Measurements from ENCODE around the gene BAHCC1.

DNA sequence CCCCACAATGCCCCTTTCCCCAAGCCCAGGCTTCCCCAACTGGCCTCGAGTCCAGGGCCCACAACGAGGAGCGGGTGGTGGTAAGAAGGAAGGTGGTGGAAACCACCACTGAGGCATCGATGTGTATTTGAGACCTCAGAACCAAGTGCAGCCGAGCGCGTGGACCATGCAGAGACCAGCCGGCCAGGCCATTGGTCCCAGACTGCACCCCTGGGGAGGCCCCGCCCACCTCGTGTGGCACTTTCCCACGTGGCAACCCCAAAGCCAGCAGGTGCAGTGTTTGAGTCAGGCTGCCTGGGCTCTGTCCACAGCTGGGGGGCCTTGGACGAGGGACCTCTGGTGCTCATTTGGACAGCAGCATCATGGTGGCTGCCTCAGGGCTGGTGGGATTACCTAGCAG is 28.1 kb upstream of the BAHCC1 start:
- TF ChIP-seq CHD2 (IDR thresholded peaks at IDR 0.05; ENCODE audit: low read length) (no peak), USF2 (IDR thresholded peaks at IDR 0.05; ENCODE audit: low read length) (no peak), CTCF (IDR thresholded peaks at IDR 0.05; ENCODE audit: control extremely low read depth in 1 of 3, insufficient read depth in 1 of 3, low read depth in 1 of 3, low read length in 3 of 3) (no peak), POLR2A (IDR thresholded peaks at IDR 0.05; ENCODE audit: control extremely low read depth in 1 of 2, low read depth in 2 of 2, low read length in 2 of 2) (no peak), EP300 (IDR thresholded peaks at IDR 0.05; ENCODE audit: borderline replicate concordance in 1 of 2, low read depth in 2 of 2, low read length in 2 of 2) (no peak), SIN3A (conservative IDR thresholded peaks at IDR 0.05 in 1 of 2, IDR thresholded peaks at IDR 0.05 in 1 of 2; ENCODE audit: low read depth in 1 of 2, low read length in 2 of 2) (no peak), RFX5 (IDR thresholded peaks at IDR 0.05; ENCODE audit: borderline replicate concordance, low read depth, low read length) (no peak), CEBPB (IDR thresholded peaks at IDR 0.05; ENCODE audit: low read depth, low read length) (no peak)

All from H1 (cell line).